Esophagus squamous epithelium (tissue), 5 donors: ENCODE results near the gene PPP4C. TPM values are rescaled to one million over a fixed set of nuclear protein-coding genes. Genes with fewer than 3 reads are reported as not detected.

Experiments
- DNase-seq: peaks from one replicate; lab custom pipeline; 2025; lab: John Stamatoyannopoulos, UW
- H3K27ac ChIP-seq, 4 donors: fragments of 200-600 bp; sonication (generic); one replicate each; pipeline ENCODE4 v1.5.1; 2016 to 2019; ENCODE audit warnings: mild to moderate bottlenecking in 1 of 4
- H3K27me3 ChIP-seq, 4 donors: fragments of 200-600 bp; sonication (generic); 1 replicate in 3 of 4; 2 replicates in 1 of 4; pipeline versions ENCODE4 v1.5.1 to v1.6.0; 2017 to 2021; ENCODE audit warnings: antibody characterized with exemption in 1 of 4
- H3K36me3 ChIP-seq, 3 donors: fragments of 200-600 bp; sonication (generic); one replicate each; pipeline ENCODE4 v1.5.1; 2016 to 2019
- H3K4me1 ChIP-seq, 3 donors: fragments of 200-600 bp; sonication (generic); one replicate each; pipeline ENCODE4 v1.5.1; 2017 to 2019
- H3K4me3 ChIP-seq, 4 donors: fragments of 200-600 bp; sonication (generic); 1 replicate in 3 of 4; 2 replicates in 1 of 4; pipeline ENCODE4 v1.5.1; 2016 to 2019; ENCODE audit warnings: mild to moderate bottlenecking in 2 of 4, moderate library complexity in 1 of 4
- H3K9me3 ChIP-seq, 3 donors: fragments of 200-600 bp; sonication (generic); one replicate each; pipeline ENCODE4 v1.5.1; 2016 to 2019
- CTCF ChIP-seq, 6 experiments: fragments of 450-650 bp in 4 of 6; fragments of 200-600 bp in 2 of 6; sonication (generic) in 2 of 6; IDR thresholded peaks; one replicate each; pipeline ENCODE4 v1.5.1; 2016 to 2019; ENCODE audit warnings: antibody characterized with exemption in 6 of 6, mild to moderate bottlenecking in 4 of 6, moderate library complexity in 4 of 6
- POLR2A ChIP-seq, 4 donors: fragments of 450-650 bp; IDR thresholded peaks; one replicate each; pipeline ENCODE4 v1.6.1; 2017; ENCODE audit warnings: antibody characterized with exemption in 4 of 4, mild to moderate bottlenecking in 4 of 4, moderate library complexity in 3 of 4
- WGBS, 2 donors: methylation state at CpG; one replicate each; pipeline ENCODE4 v1.1.5; 2018; 5-methylcytosine and 5-hydroxymethylcytosine counted together
- intact Hi-C: fragments of 100-400 bp; cut with DNase I; formaldehyde crosslinking; loops from one replicate; pipeline ENCODE4 v1.15.0; 2022
- total RNA-seq, 4 donors: library from RNA; depleted of rRNA; stranded (reverse); fragments of >200 nt; gene quantifications; one replicate each; pipeline ENCODE4 v1.1.0, GENCODE V29; 2016
- donor health status: DM: yes; HTN: yes; CAD: no.

Gene PPP4C
- total RNA-seq, 4 donors from 2014 or later: 67.9 to 100 (median 78.4) TPM

- Histone ChIP-seq H3K4me1 (peaks cover 56 to 81% (median 58%) of the 10 kb centered on the region in 3 donors), H3K4me3 (peak overlapping the region; percentile 31 to 66 (median 60)), H3K36me3 (peaks cover 5 to 42% (median 10%) of the 10 kb centered on the region in 3 donors), H3K27me3 (no peaks in the 10 kb centered on the region), H3K27ac (peak overlapping the region; percentile 89 to 99 (median 94)), H3K9me3 (no peaks in the 10 kb centered on the region)
- WGBS, 2 donors: 43% methylated on average over 3 to 5 of the region's 26 CpGs
- no peak for DNase-seq
- intact Hi-C loops: no loop called here
- TF ChIP-seq CTCF (IDR thresholded peaks at IDR 0.05) (no peak), POLR2A (IDR thresholded peaks at IDR 0.05) (no peak)
Measured at GRCh38 chr16:30090610-30091331, 15.0 kb downstream of the PPP4C start.

- H3K4me1 ChIP-seq: peaks cover 58 to 84% (median 59%) of the 10 kb centered on the region in 3 donors
- H3K9me3 ChIP-seq: peaks cover 0 to 5% (median 0%) of the 10 kb centered on the region in 3 donors
- H3K36me3 ChIP-seq: peaks cover 5 to 32% (median 10%) of the 10 kb centered on the region in 3 donors
- peak within 1 kb of the TSS; percentile 31 to 66 (median 60) for H3K4me3 ChIP-seq
- intact Hi-C loops: no loop called here
- DNase-seq: peak; percentile 69
- H3K27ac ChIP-seq: peak within 1 kb of the TSS; percentile 89 to 99 (median 94)
- no peaks in the 10 kb centered on the region for H3K27me3 ChIP-seq
- TF ChIP-seq CTCF (IDR thresholded peaks at IDR 0.05): peak; percentile 61 to 95 (median 91)
- TF ChIP-seq POLR2A (IDR thresholded peaks at IDR 0.05): peak in 2 of 4 donors; percentile 12 to 57
- 0% methylated on average over 2 to 10 of the region's 76 CpGs for WGBS, 2 donors
Measured at GRCh38 chr16:30091474-30092372, 15.9 kb downstream of the PPP4C start, which contains the start of gene TBX6. TSS of gene TBX6 (minus strand) at chr16:30091924. CDS start at chr16:30091193, 731 bp downstream.

- WGBS, 2 donors: 0 to 4% methylated on average over 10 to 19 of the region's 22 CpGs
- intact Hi-C loops: no loop called here
- DNase-seq: peak; percentile 42
- Histone ChIP-seq H3K27me3 (no peaks in the 10 kb centered on the region), H3K9me3 (peaks cover 6 to 13% (median 7%) of the 10 kb centered on the region in 3 donors), H3K4me1 (peaks cover 58 to 85% (median 59%) of the 10 kb centered on the region in 3 donors), H3K36me3 (peaks cover 5 to 26% (median 10%) of the 10 kb centered on the region in 3 donors), H3K27ac (peak overlapping the region; percentile 89 to 99 (median 94)), H3K4me3 (peak overlapping the region; percentile 31 to 66 (median 60))
- peak in 1 of 4 donors; percentile 40 for TF ChIP-seq POLR2A (IDR thresholded peaks at IDR 0.05)
- TF ChIP-seq CTCF (IDR thresholded peaks at IDR 0.05): peak; percentile 54 to 81 (median 66)
Measured at GRCh38 chr16:30092373-30093010, 16.7 kb downstream of the PPP4C start.

GRCh38 chr16:30094541-30095165, 18.9 kb downstream of the PPP4C start:
- intact Hi-C loops: no loop called here
- H3K9me3 ChIP-seq: peaks cover 7 to 20% (median 7%) of the 10 kb centered on the region in 3 donors
- 73 to 78% methylated on average over 1 to 6 of the region's 11 CpGs for WGBS, 2 donors
- H3K4me3 ChIP-seq: peak overlapping the region; percentile 62 to 96 (median 89)
- DNase-seq: no peak
- H3K27ac ChIP-seq: peak overlapping the region; percentile 94 to 99 (median 98)
- TF ChIP-seq CTCF (IDR thresholded peaks at IDR 0.05) (no peak), POLR2A (IDR thresholded peaks at IDR 0.05) (no peak)
- H3K36me3 ChIP-seq: peaks cover 5 to 26% (median 10%) of the 10 kb centered on the region in 3 donors
- peaks cover 48 to 66% (median 53%) of the 10 kb centered on the region in 3 donors for H3K4me1 ChIP-seq
- H3K27me3 ChIP-seq: no peaks in the 10 kb centered on the region
